GM23338 (cell line): ENCODE results near the gene GNG7. TPM values are rescaled to one million over a fixed set of nuclear protein-coding genes. Genes with fewer than 3 reads are reported as not detected.

Experiments used
- ATAC-seq: fragments of 200-7000 bp; cut with Tn5 transposase; 3 replicates; pipeline ENCODE4 v1.9.1; 2020
- DNase-seq: peaks from one replicate; pipeline ENCODE4 v3.0.0-alpha.2; 2015; ENCODE audit warnings: low spot score
- H2AFZ ChIP-seq: fragments of 200-600 bp; sonication (generic); 2 replicates; pipeline ENCODE4 v1.8.0; 2016; ENCODE audit warnings: antibody characterized with exemption, mild to moderate bottlenecking, moderate library complexity
- H3F3A ChIP-seq: fragments of 200-600 bp; sonication (generic); replicated peaks from 2 replicates; pipeline ENCODE4 v1.8.0; 2017; ENCODE audit warnings: antibody characterized with exemption, mixed run types, low read depth
- H3K27ac ChIP-seq: fragments of 200-600 bp; sonication (generic); 2 replicates; pipeline ENCODE4 v1.6.1; 2016; ENCODE audit warnings: low read depth
- H3K27me3 ChIP-seq: fragments of 200-600 bp; sonication (generic); 2 replicates; pipeline ENCODE4 v1.8.0; 2016; ENCODE audit warnings: mild to moderate bottlenecking, mixed run types, moderate library complexity; ENCODE audit not compliant: insufficient read depth
- H3K36me3 ChIP-seq: fragments of 200-600 bp; sonication (generic); 2 replicates; pipeline ENCODE4 v1.8.0; 2016; ENCODE audit warnings: mild to moderate bottlenecking; ENCODE audit not compliant: insufficient read depth
- H3K4me1 ChIP-seq: fragments of 200-600 bp; sonication (generic); 2 replicates; pipeline ENCODE4 v1.8.0; 2016; ENCODE audit warnings: mild to moderate bottlenecking, moderate library complexity; ENCODE audit not compliant: insufficient read depth
- H3K4me2 ChIP-seq: fragments of 200-600 bp; sonication (generic); 2 replicates; pipeline ENCODE4 v1.7.1; 2017; ENCODE audit warnings: mixed run types
- H3K4me3 ChIP-seq: fragments of 200-600 bp; sonication (generic); 2 replicates; pipeline ENCODE4 v1.6.1; 2016; ENCODE audit warnings: mixed run types
- H3K79me2 ChIP-seq: fragments of 200-600 bp; sonication (generic); replicated peaks from 2 replicates; pipeline ENCODE4 v1.8.0; 2017; ENCODE audit warnings: mild to moderate bottlenecking; ENCODE audit not compliant: insufficient read depth
- H3K9me2 ChIP-seq: fragments of 200-600 bp; sonication (generic); 2 replicates; pipeline ENCODE4 v1.8.0; 2017; ENCODE audit not compliant: insufficient read depth
- H4K20me1 ChIP-seq: fragments of 200-600 bp; sonication (generic); replicated peaks from 2 replicates; pipeline ENCODE4 v1.8.0; 2017; ENCODE audit warnings: mild to moderate bottlenecking; ENCODE audit not compliant: insufficient read depth
- H3K27ac Mint-ChIP-seq: 2 replicates; pipeline ENCODE4 v1.8.0; 2020; ENCODE audit warnings: inconsistent platforms, mild to moderate bottlenecking, moderate library complexity, mixed read lengths
- H3K27me3 Mint-ChIP-seq: 3 replicates; pipeline ENCODE4 v1.8.0; 2022; ENCODE audit warnings: low read depth, mild to moderate bottlenecking, moderate library complexity, mixed read lengths, inconsistent platforms; ENCODE audit not compliant: insufficient read depth, poor library complexity
- H3K36me3 Mint-ChIP-seq: 3 replicates; pipeline ENCODE4 v1.8.0; 2021; ENCODE audit warnings: low read depth, mild to moderate bottlenecking, inconsistent platforms, moderate library complexity, mixed read lengths
- H3K4me1 Mint-ChIP-seq: 3 replicates; pipeline ENCODE4 v1.8.0; 2020; ENCODE audit warnings: mild to moderate bottlenecking, inconsistent platforms, mixed read lengths
- H3K4me3 Mint-ChIP-seq: 3 replicates; pipeline ENCODE4 v1.8.0; 2021; ENCODE audit warnings: moderate library complexity, mild to moderate bottlenecking, inconsistent platforms, mixed read lengths
- H3K9me3 Mint-ChIP-seq: 3 replicates; pipeline ENCODE4 v1.8.0; 2020; ENCODE audit warnings: moderate library complexity, mild to moderate bottlenecking, inconsistent platforms, mixed read lengths
- CTCF ChIP-seq, 2 experiments: fragments of 200-600 bp in 1 of 2; sonication (generic) in 1 of 2; conservative IDR thresholded peaks; 2 replicates each; pipeline versions ENCODE4 v1.5.1 to v1.6.1; 2016 to 2017; ENCODE audit warnings: antibody characterized with exemption in 2 of 2, low read depth in 2 of 2, mild to moderate bottlenecking in 2 of 2, moderate library complexity in 1 of 2
- EZH2 ChIP-seq: fragments of 200-600 bp; sonication (generic); IDR thresholded peaks from one replicate; pipeline ENCODE4 v1.8.0; 2017; ENCODE audit warnings: antibody characterized with exemption, mild to moderate bottlenecking, low read depth; ENCODE audit not compliant: unreplicated experiment
- JUNB ChIP-seq: IDR thresholded peaks from one replicate; pipeline ENCODE4 v1.6.1; 2016; ENCODE audit warnings: antibody characterized with exemption; ENCODE audit not compliant: unreplicated experiment
- POLR2AphosphoS5 ChIP-seq: IDR thresholded peaks from 2 replicates; pipeline ENCODE4 v1.6.1; 2016; ENCODE audit warnings: antibody characterized with exemption, low read depth
- REST ChIP-seq: IDR thresholded peaks from one replicate; pipeline ENCODE4 v1.6.1; 2018; ENCODE audit warnings: antibody characterized with exemption; ENCODE audit not compliant: unreplicated experiment
- ZNF331 ChIP-seq: fragments of 250-450 bp; sonication (Bioruptor Pico); IDR thresholded peaks from 2 replicates; pipeline ENCODE4 v1.5.0; 2020; ENCODE audit warnings: low read depth, mild to moderate bottlenecking, moderate library complexity
- polyA plus RNA-seq: library from polyadenylated mRNA; unstranded; fragments of >200 nt; fragmentation: Nextera tagmentation; extraction: Ambion mirVana; gene quantifications from 2 replicates; pipeline ENCODE4 v1.2.1, GENCODE V29; 2016
- total RNA-seq: library from RNA; depleted of rRNA; stranded (reverse); fragments of >200 nt; shearing (Covaris generic); gene quantifications from 2 replicates; pipeline ENCODE4 v1.2.3, GENCODE V29; 2014
- TF ChIP-seq, protein P1 (sequence below): fragments of 250-450 bp; sonication (Bioruptor Pico); IDR thresholded peaks from 2 replicates; pipeline ENCODE4 v1.5.0; 2020; ENCODE audit warnings: mild to moderate bottlenecking, moderate library complexity

The GNG7 gene
- total and polyA plus RNA-seq, 2 experiments from 2014 or later = 5.1 to 5.4 TPM

- no peak for ATAC-seq
- Histone ChIP-seq H3K4me2 (no peak overlapping the region), H3F3A (no peaks in the 10 kb centered on the region), H2AFZ (no peak overlapping the region), H3K27me3 (no peaks in the 10 kb centered on the region), H3K27ac (no peak overlapping the region), H3K36me3 (no peaks in the 10 kb centered on the region), H4K20me1 (no peaks in the 10 kb centered on the region), H3K79me2 (no peaks in the 10 kb centered on the region), H3K4me1 (no peaks in the 10 kb centered on the region), H3K9me2 (no peaks in the 10 kb centered on the region), H3K4me3 (no peak overlapping the region)
- Mint-ChIP-seq H3K9me3 (peaks cover 29% of the 10 kb centered on the region), H3K36me3 (peaks cover 10% of the 10 kb centered on the region; the same call in 2 of the 3 replicates), H3K4me3 (no peak overlapping the region), H3K4me1 (no peaks in the 10 kb centered on the region), H3K27me3 (peaks cover 6% of the 10 kb centered on the region), H3K27ac (no peak overlapping the region)
- peak; percentile 57 for DNase-seq
- TF ChIP-seq POLR2AphosphoS5 (no peak), CTCF (conservative IDR thresholded peaks at IDR 0.05; ENCODE audit: low read depth in 2 of 2) (peak; percentile 55 to 62)
Measured at GRCh38 chr19:2661615-2662014, 40.9 kb downstream of the GNG7 start.

DNA sequence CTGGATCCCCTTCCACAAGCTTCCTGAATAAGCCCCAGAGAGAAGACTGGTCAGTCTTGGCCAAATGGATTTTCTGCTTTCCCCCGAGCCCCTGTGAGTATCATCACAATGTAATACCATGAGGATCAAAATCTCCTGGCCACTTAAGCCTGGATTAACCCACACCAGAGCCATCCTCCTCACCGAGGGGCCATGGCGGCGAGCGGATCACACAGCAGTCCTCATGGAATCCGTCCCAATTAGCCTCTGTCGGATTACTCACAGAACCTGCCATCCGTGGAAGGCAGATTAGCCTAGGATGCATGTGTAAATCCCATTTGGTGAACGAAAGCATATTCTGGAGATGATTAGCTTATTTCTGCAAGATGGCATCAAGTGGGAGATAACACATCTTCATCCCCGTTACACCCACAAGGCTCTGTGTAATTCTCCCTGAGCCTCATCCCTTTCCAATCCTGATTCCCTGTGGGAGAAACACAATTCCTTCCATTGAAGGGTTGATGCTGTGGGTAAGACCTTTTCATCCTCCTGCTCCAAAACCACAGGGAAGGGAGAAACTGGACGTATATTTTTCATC, 42.5 kb downstream of the GNG7 start:
- Histone ChIP-seq H2AFZ (no peak overlapping the region), H3K4me1 (no peaks in the 10 kb centered on the region), H4K20me1 (no peaks in the 10 kb centered on the region), H3K4me2 (no peak overlapping the region), H3K27me3 (no peaks in the 10 kb centered on the region), H3K27ac (no peak overlapping the region), H3K36me3 (no peaks in the 10 kb centered on the region), H3K79me2 (no peaks in the 10 kb centered on the region), H3K4me3 (no peak overlapping the region), H3F3A (no peaks in the 10 kb centered on the region), H3K9me2 (no peaks in the 10 kb centered on the region)
- H3K9me3 Mint-ChIP-seq = peaks cover 27% of the 10 kb centered on the region
- DNase-seq (no peak), ATAC-seq (no peak)
- H3K4me3 Mint-ChIP-seq = no peak overlapping the region
- no peaks in the 10 kb centered on the region for H3K4me1 Mint-ChIP-seq
- H3K27me3 Mint-ChIP-seq = peaks cover 2% of the 10 kb centered on the region
- H3K36me3 Mint-ChIP-seq = peaks cover 10% of the 10 kb centered on the region; the same call in 2 of the 3 replicates
- H3K27ac Mint-ChIP-seq = no peak overlapping the region
- TF ChIP-seq CTCF (conservative IDR thresholded peaks at IDR 0.05; ENCODE audit: low read depth in 2 of 2) = no peak
- no peak for TF ChIP-seq JUNB
- TF ChIP-seq, protein P1, sequence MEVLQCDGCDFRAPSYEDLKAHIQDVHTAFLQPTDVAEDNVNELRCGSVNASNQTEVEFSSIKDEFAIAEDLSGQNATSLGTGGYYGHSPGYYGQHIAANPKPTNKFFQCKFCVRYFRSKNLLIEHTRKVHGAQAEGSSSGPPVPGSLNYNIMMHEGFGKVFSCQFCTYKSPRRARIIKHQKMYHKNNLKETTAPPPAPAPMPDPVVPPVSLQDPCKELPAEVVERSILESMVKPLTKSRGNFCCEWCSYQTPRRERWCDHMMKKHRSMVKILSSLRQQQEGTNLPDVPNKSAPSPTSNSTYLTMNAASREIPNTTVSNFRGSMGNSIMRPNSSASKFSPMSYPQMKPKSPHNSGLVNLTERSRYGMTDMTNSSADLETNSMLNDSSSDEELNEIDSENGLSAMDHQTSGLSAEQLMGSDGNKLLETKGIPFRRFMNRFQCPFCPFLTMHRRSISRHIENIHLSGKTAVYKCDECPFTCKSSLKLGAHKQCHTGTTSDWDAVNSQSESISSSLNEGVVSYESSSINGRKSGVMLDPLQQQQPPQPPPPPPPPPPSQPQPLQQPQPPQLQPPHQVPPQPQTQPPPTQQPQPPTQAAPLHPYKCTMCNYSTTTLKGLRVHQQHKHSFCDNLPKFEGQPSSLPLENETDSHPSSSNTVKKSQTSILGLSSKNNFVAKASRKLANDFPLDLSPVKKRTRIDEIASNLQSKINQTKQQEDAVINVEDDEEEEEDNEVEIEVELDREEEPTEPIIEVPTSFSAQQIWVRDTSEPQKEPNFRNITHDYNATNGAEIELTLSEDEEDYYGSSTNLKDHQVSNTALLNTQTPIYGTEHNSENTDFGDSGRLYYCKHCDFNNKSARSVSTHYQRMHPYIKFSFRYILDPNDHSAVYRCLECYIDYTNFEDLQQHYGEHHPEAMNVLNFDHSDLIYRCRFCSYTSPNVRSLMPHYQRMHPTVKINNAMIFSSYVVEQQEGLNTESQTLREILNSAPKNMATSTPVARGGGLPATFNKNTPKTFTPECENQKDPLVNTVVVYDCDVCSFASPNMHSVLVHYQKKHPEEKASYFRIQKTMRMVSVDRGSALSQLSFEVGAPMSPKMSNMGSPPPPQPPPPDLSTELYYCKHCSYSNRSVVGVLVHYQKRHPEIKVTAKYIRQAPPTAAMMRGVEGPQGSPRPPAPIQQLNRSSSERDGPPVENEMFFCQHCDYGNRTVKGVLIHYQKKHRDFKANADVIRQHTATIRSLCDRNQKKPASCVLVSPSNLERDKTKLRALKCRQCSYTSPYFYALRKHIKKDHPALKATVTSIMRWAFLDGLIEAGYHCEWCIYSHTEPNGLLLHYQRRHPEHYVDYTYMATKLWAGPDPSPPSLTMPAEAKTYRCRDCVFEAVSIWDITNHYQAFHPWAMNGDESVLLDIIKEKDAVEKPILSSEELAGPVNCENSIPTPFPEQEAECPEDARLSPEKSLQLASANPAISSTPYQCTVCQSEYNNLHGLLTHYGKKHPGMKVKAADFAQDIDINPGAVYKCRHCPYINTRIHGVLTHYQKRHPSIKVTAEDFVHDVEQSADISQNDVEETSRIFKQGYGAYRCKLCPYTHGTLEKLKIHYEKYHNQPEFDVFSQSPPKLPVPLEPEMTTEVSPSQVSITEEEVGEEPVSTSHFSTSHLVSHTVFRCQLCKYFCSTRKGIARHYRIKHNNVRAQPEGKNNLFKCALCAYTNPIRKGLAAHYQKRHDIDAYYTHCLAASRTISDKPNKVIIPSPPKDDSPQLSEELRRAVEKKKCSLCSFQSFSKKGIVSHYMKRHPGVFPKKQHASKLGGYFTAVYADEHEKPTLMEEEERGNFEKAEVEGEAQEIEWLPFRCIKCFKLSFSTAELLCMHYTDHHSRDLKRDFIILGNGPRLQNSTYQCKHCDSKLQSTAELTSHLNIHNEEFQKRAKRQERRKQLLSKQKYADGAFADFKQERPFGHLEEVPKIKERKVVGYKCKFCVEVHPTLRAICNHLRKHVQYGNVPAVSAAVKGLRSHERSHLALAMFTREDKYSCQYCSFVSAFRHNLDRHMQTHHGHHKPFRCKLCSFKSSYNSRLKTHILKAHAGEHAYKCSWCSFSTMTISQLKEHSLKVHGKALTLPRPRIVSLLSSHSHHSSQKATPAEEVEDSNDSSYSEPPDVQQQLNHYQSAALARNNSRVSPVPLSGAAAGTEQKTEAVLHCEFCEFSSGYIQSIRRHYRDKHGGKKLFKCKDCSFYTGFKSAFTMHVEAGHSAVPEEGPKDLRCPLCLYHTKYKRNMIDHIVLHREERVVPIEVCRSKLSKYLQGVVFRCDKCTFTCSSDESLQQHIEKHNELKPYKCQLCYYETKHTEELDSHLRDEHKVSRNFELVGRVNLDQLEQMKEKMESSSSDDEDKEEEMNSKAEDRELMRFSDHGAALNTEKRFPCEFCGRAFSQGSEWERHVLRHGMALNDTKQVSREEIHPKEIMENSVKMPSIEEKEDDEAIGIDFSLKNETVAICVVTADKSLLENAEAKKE = no peak
- TF ChIP-seq ZNF331 (CRISPR knock-in tag) = no peak
- no peak for TF ChIP-seq REST
- TF ChIP-seq EZH2 = no peak
